Right lobe of liver (tissue), 4 donors: ENCODE results near the gene IGFL1.

Experiments used
- POLR2A ChIP-seq: fragments of 450-650 bp; IDR thresholded peaks from one replicate; pipeline ENCODE4 v1.6.1; 2017; ENCODE audit warnings: antibody characterized with exemption, mild to moderate bottlenecking
- TF ChIP-seq, protein P1 (sequence below), 4 donors: fragments of 200-600 bp in 3 of 4; fragments of 450-650 bp in 1 of 4; IDR thresholded peaks; one replicate each; pipeline versions ENCODE4 v1.5.1 to v1.8.0; 2016 to 2022; ENCODE audit warnings: antibody characterized with exemption in 4 of 4, mild to moderate bottlenecking in 2 of 4
- donor health status: DM: no; HTN: no; CAD: no.
- donor health status: DM: no; HTN: no; CAD: no.
- donor health status: DM: no; HTN: yes; CAD: no.

DNA sequence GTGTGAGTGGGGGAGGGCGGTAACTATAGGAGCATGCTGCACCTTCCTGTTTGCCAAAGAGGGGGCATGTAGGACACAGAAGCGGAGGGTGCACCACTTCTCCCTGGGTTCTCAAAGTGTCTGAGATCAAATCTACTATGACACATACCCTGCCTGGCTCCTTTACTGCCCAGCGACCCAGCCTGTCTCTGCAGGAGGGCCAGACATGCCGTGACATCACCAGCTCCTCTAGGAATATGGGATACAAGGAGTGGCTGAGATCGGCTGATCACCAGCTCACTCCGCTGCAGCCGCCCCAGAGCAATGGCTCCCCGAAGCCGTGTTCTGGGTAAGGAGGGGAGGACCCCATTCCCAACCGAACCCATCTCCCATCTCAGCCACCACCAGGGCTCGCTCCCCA, 16.4 kb upstream of the IGFL1 start:
- TF ChIP-seq, protein P1, sequence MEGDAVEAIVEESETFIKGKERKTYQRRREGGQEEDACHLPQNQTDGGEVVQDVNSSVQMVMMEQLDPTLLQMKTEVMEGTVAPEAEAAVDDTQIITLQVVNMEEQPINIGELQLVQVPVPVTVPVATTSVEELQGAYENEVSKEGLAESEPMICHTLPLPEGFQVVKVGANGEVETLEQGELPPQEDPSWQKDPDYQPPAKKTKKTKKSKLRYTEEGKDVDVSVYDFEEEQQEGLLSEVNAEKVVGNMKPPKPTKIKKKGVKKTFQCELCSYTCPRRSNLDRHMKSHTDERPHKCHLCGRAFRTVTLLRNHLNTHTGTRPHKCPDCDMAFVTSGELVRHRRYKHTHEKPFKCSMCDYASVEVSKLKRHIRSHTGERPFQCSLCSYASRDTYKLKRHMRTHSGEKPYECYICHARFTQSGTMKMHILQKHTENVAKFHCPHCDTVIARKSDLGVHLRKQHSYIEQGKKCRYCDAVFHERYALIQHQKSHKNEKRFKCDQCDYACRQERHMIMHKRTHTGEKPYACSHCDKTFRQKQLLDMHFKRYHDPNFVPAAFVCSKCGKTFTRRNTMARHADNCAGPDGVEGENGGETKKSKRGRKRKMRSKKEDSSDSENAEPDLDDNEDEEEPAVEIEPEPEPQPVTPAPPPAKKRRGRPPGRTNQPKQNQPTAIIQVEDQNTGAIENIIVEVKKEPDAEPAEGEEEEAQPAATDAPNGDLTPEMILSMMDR (IDR thresholded peaks at IDR 0.05) = no peak
- TF ChIP-seq POLR2A = no peak
